HG02981 (cell line): Measurements from ENCODE around the gene SCARB1.
A peak's percentile ranks its signal among the peaks of the same experiment; 100 is the strongest.

Experiments
- ATAC-seq: cut with Tn5 transposase; IDR thresholded peaks from one replicate; pipeline ENCODE4 v1.9.1; 2021; ENCODE audit warnings: mild to moderate bottlenecking, moderate library complexity; ENCODE audit not compliant: unreplicated experiment

SCARB1 gene

DNA sequence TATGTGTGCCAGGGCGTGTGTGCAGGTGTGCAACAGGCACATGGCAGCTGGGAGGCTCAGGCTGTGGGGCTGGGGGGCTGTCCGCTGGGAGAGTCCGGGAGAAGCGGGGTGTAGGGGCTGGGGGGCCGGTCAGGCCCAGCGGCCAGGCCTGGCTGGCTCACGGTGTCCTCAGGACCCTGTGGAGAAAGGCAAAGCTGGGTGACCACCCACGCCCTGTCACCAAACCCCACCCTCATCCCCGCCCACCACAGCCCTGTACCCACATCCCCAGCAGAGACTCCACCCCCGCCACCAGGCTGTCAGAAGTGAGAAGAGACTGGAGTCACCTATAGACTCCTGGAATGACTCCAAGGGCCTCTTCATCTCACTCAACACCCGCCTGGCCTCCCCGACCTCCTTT, 85.3 kb downstream of the SCARB1 start:
- no peak for ATAC-seq

DNA sequence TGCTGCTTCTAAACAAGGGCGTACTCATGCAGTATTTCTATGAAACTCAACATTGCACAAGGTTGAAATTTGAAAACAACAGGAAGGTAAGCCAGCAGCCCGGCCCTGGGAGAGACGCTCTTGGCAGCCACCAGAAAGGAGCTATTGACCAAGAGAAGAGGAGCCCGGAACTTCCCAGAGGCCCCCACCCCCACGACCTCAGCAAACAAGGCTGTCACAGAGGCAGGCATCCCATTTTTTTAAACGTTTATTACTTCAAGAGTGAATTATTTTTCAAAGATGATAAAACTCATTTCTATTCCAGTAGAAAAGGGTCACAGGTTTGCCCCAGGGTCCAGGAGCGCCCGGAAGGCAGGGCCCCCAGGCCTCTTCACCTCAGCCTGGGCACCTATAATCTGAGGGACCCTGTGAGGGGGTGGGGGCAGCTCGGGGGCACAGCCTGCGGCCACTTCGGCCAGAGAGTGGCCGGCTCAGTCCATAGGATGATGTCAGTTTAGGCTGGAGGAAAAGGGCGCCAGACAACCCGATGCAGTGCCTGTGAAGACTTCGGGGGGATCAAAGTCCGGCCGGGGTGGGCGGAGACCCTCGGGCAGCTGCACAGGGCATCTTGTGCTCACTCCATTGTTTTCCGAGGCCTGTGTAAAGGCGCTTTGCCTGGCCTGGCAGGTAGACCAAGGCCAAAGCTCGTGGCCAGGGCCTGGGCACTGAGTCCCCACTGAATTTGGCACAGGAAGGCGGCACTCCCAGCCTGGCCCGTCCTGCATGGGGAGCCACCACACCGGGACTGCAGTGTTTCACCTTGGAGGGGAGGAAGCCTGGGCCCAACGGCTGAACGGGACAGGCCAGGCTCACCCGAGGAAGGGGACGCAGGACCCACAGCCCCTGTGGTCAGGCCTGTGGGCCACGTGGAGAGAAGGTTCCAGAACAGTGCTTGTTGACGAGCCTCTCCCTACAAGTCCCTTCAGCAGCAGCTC, 86.0 kb downstream of the SCARB1 start:
- no peak for ATAC-seq

DNA sequence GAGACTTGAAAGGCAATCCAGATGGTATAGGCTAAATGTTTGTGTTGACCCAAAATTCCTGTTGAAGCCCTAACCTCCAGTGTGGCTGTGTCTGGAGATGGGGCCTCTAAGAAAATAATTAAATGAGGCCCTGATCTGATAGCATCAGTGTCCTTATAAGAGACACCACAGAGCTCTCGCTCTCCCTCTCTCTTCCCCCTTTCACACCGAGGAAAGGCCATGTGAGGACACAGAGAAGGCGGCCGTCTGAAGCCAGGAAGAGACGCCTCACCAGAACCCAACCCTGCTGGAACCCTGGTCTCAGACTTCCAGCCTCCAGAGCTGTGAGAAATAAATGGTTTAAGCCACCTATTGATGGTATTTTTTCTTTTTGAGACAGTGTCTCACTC, 87.5 kb downstream of the SCARB1 start:
- no peak for ATAC-seq

DNA sequence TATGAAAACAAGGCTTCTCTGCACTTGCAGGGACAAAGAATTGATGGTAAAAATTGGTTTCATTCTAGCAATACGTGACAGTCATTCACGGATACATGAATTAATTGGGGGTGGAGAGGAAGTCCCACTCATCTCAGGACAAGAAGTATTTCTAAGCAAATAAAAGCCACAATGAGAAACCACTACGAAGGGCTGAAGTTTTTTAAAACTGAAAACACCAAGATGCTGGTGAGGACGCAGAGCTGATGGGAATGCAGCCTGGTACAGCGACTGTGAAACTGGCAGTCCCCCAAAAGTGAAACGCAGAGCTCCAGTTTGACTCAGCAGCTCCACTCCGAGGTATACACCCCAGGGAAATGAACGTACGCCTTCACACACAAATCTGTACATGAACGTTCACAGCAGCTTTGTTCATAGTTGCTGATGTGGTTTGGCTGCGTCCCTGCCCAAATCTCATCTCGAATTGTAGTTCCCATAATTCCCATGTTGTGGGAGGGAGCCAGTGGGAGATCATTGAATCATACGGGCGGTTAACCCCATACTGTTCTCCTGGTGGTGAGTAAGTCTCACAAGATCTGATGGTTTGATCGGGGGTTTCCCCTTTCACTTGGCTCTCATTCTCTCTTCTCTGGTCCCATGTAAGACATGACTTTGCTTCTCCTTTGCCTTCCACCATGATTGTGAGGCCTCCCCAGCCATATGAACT, 89.0 kb downstream of the SCARB1 start:
- ATAC-seq: peak; percentile 81

DNA sequence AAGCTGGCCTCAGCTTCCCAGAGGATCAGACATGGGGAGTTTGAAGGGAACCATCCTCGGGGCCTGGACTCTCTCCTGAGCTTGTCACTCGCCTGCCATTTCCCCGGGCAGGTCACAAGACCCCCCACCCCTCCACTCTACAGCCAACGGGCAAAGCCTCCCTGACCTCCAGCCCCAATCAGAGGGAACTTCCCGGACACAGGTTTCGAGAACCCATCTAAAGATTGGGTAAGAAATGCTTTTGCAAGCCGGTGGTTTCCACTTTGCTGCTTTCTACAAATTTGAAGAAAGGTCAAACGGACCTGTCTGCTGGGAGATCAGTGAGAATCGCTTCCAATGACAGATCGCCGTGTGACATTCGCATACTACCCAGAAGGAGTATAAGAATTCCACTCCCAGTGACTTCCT, 89.6 kb downstream of the SCARB1 start:
- peak; percentile 25 for ATAC-seq

DNA sequence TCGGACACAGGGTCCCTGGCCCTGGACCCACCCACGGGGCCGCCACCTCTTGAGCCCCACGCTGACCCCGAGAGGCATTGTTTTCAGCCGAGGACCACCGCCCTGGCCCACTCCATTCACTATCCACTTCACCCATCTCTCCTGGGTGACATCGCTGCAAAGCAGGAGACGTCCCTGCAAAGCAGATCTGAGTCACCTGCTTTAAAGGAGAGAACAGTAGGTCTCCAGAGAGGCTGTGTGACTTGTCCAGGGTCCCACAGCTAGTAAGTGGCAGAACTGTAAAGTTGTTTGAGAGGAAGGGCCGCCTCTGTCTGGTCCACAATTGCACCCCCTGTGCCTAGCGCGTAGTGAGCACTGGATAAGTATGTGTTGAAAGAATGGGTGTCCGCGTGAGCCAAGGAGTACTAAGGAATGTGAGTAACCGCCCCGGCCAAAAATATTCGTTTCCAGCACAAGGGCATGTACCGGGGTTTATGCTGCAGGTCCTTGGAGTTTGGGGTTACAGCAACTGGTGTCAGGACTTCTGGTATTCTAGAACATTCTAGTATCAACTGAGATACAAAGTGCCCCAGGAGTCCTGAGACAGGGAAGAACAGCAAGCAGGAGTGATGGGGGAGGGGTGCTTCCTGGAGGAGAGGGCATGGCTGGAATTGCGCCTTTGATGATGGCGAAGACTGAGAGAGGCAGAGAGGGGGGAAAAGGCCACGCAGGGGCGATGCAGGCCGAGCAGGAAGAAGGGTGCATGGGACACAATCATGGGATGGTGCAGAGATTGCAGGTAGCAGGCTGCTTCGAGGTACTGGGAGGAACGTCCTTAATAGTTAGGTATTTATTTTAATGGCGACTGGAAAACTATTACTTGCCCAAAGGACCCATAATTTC, 91.1 kb downstream of the SCARB1 start:
- ATAC-seq: no peak

DNA sequence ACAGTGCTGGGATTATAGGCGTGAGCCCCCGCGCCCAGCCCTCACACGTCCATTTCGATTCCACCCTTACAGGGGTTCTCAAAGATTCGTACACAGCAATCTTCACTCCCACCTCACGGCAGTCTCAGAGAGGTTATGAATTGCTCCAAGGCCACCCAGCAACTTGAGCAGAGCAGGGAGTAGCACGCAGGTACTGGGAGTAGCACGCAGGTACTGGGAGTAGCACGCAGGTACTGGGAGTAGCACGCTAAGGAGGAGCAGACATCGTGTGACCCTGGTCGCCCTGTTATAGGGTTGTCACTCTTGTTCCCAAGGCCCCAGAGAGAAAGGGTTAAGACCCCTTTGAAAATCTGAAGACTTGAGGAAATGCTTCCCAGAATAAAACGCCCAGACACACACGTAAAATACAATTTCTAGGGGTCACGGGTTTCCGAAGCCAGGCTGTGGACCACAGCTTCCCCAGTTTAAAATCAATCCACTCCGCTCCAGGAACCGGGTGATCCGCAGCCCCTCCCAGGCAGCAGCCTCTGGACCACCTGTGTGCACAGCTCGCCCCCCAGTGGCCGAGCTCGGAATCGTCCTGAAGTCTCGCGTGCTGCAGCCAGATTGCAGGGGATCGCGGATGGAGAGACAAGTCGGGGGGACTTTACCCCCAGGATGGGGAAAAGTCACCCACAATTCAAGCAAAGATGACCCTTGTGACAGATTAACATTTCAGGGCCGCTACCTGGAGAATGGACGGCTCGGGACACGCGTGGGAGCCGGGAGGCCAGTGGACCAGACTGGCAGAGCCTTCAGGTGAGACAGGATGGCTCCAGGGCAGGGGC, 92.0 kb downstream of the SCARB1 start:
- ATAC-seq: no peak

DNA sequence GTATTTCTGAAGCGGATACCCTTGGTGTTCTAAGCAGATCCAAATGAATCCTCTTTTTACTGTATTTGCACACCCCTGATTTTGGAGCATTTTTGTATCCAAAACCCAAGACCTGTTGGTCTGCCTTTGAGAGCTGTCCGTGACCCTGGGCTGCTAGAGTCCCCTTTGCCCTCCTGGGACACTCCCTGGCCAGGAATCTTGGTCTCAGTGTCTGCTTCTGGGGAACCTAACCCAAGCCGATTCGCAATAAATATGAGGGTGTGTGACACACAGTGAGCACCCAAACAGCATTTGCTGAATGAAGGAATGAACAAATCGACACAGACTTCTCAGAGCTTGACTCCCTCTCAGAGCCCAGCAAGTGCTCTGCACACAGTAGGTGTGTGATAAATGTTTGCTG, 92.9 kb downstream of the SCARB1 start:
- ATAC-seq: no peak

DNA sequence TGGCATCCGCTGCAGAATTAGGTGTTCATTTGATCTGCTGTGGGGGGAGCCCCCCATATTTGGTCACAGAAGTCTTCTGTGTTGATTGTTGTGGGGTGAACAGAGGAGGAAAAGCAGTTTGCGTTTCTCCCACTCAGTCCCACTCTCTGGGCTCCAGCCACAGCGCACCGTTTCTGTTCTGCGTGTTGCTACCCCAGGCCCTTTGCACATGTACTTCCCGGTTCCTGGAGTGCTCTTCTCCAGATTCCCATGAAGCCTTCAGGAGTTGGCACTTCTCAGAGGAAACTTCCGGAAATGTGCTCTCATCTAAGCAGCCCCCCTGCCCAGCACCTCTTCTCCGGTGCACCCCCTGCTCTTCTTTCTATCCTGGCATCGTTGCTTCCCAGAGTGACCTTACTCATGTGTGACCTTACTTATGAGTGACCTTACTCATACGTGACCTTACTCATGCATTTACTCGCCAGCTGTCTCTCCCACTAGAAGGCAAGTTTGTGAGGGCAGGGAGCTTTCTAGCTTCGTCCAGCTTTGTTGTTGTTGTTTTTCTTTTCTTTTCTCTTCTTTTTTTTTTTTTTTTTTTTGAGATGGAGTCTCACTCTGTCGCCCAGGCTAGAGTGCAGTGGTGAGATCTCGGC, 93.7 kb downstream of the SCARB1 start:
- no peak for ATAC-seq

DNA sequence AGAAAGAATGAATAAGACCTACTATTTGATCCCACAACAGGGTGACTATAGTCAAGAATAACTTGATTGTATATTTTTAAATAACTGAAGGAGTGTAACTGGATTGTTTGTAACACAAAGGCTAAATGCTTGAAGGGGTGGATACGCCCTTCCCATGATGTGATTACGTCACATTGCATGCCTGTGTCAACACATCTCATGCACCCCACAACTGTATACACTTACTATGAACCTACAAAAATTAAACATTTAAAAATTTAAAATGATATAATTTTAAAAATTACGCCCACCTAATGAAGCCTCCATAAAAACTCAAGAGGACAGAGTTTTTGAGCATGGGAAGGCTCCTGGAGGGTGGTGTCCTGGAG, 94.5 kb downstream of the SCARB1 start:
- no peak for ATAC-seq

DNA sequence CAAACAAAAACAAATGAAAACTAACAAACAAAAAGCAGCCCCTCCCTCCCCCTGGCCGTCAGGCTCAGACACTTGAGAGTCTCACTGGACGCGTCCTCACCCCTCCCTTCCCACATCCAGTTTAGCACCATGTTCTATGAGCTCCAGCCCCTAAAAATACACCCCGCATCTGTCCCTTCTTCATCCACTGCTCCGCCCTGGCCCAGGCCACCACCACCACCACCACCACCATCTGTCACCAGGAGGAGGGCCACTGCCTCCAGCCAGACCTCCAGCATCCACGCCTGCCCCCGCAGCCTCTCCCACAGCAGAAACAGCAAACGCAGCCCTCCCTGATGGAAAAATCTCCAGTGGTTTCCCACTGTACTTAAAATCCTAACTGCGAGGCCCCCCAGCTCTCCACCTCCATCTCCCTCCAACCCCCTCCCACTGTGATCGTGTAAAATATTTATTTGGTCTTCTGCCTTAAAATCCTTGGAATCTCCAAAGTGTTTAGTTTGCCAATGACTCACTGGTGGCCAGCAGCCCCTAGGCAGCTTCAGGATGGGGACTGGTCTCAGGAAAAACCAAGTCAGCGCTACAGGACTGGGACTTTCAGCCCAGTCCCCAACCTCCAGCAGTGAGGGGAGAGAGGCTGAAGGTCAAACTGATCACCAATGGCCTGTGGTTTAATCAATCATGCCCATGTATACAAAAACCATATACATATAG, 95.1 kb downstream of the SCARB1 start:
- ATAC-seq: no peak

DNA sequence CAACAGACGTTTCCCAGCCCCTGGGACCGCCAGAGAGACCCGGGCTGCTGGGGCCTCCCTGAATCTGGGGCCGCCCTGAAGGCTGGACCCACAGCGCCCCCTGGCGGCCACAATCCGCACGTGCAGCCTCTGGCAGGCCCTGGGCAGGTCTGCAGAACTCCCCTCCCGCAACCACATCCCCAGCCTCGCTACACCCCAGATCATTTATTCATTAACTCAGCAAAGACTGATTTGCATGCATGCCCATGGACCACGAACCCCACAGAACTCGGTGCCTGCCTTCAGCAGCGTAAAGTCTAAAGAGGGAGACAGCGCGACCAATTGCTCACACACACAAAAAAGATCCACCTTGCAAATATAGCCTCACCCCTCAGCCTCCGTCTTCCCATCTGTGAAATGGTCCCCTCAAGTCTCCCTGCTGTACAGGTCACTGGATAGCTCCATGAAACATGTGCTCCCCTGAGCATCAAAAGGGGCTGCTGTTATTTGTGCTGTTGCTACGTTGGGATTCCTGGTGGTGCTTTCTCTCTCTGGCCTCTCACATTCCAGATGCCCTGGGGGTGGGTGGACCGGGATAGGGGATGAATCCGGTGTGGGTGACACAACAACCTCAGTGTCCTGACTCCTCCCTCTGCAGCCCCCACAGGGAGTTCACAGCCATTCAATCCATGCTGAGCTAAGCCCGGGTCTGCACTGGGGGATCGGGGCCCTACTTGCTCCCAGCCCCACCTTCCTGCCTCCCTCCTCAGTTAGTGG, 96.4 kb downstream of the SCARB1 start:
- peak; percentile 77 for ATAC-seq

DNA sequence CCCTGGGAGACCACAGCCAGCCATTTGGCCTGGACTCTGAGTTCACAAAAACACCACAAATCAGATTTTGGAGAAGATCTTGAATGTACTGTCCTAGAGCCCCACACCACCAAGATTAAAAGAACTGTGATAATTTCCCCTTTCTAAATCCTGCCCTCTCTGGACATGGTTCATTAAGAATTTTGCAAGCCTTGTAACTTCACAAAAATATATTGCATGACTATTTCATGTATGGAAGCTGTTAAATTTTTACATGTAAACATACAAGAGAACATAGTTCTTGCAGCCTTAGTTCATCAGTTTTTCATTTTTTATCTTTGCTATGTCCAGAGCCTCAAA, 97.0 kb downstream of the SCARB1 start:
- ATAC-seq: no peak

DNA sequence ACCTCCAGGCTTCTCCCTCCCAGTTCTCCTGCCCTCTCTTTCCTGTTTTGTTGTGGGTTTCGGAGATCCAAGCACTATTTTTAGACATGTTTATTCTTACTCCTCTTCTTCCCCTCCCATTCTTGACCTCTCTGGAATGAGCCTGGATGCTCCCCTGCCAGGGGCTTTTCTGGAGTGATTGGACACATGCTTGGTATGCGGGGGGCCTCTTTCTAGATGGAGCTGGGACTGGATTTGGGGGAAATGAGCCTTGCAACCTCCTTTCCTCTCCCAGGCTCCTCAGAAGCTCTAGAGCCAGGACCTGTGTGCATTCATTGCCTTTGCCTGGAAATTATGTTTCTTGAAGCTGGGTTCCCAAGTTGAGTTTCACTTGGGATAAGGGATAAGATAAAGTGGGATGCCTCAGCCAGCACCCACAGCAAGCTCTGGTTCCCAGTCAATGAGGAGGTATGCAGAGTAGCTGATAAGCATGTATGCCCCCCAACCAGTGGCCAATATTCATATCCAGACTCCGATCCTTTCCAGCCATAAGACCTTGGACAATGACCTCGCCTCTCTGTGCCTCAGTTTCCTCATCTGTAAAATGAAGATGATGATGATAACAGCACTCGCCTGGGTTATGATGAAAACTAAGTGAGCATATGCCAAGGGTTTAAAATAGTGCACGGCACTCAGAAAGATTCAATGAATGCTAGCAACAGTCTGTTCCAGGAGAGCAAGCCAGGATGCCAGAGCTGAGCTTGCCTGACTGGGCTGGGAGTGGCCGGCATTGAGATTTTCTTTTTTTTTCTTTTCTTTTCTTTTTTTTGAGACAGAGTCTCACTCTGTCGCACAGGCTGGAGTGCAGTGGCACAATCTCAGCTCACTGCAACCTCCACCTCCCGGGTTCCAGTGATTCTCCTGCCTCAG, 97.8 kb downstream of the SCARB1 start:
- ATAC-seq: no peak

DNA sequence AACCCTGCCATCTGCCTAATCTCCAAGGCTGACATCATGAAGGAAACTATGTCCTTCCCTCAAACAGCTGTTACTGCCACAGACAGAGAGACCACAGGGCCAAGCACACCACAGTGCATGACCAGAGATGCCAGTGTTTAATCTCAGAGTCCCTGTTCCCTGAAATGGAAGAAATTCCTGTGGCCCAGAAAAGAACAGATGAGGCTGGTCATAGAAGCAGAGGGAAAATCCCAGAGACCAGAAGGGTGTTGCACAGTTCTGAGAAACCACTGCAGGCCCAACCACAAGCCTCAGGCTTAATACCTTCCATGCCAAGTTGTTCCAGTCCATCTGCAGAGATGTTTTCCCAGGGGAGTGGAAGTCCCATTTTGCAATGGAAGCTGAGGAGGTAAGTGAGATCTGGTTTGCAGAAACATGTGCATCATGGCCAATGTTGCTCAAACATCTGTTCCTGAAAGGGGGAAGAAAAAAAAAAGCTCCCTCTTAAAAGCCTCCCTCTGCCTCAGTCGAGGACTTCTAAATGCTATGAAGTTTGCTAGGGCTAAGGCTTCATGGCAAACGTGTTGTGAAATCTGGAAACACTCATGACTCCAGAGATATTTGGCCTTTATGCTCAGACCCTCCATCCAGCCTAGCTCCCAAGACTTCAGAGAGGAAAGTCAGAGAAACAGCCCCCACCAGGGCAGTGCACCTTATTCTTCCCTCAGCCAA, 98.6 kb downstream of the SCARB1 start:
- no peak for ATAC-seq

DNA sequence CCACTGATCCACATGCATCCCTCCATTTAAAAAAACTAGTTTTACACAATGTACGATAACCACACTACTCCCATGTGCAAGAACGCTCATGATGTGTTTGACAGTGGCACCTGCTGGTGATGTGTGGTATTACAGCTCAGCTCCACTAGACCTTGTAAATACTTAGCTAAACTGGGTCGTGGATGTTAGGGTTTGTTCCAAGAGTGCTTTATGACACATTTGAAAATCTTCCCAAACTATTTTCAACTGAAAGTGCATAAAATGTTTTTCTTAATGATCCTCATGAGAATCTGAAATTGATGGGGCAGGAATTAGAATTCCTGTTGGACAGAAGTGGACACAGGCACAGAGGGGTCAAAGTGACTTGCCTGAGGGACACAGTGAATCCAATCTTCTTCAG, 99.2 kb downstream of the SCARB1 start:
- no peak for ATAC-seq

DNA sequence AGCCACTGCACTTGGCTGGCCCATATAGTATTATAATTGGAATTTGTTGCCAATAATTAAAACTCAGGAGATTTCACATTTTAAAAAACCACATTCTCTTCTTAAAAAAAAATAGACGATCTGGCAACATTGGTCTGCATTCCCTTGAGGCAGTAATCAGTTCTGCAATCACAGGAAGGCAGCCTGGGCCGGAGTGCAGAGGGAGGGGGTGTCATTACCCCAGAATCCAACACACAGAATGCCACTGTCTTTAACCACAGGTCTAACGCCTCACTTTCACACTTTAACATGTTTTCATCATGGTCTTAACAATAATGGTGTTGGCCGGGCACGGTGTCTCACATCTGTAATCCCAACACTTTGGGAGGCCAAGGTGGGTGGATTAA, 100.1 kb downstream of the SCARB1 start:
- ATAC-seq: no peak
